ENCODE measurements around the gene ASIC2. TPM values are rescaled to one million over a fixed set of nuclear protein-coding genes. Genes with fewer than 3 reads are reported as not detected.

The ASIC2 gene
- total RNA-seq, 1 experiment from 2014 or later: not detected

GRCh38 chr17:33049781-33050414 is 243.2 kb downstream of the ASIC2 start:
- Histone ChIP-seq H3K4me1 (ENCODE audit: control insufficient read depth in 1 of 2, insufficient read depth in 2 of 2, low read length in 2 of 2) (no peaks in the 10 kb centered on the region), H3K27me3 (ENCODE audit: insufficient read depth, low read length) (peaks cover 23% of the 10 kb centered on the region; the same call in 1 of the 2 replicates), H3K36me3 (ENCODE audit: control insufficient read depth in 1 of 2, insufficient read depth in 2 of 2, low read length in 2 of 2) (no peaks in the 10 kb centered on the region), H3K9me2 (ENCODE audit: insufficient read depth) (no peaks in the 10 kb centered on the region), H4K20me1 (ENCODE audit: insufficient read depth) (no peaks in the 10 kb centered on the region), H2AFZ (ENCODE audit: low read depth, low read length, poor library complexity, severe bottlenecking) (no peak overlapping the region), H3K4me2 (ENCODE audit: low read length) (no peak overlapping the region), H3K4me3 (replicated peaks in 1 of 2; ENCODE audit: low read depth in 1 of 2, low read length in 2 of 2) (no peak overlapping the region), H3K79me2 (ENCODE audit: insufficient read depth, low read length) (no peaks in the 10 kb centered on the region), H3K9me3 (ENCODE audit: control insufficient read depth in 1 of 2, insufficient read depth in 1 of 2, low read depth in 1 of 2, low read length in 2 of 2) (no peaks in the 10 kb centered on the region), H3K9ac (ENCODE audit: low read length) (no peak overlapping the region), H3K27ac (ENCODE audit: low read depth, low read length) (no peak overlapping the region)
- ATAC-seq (peak; percentile 87), DNase-seq (ENCODE audit: low read depth, low spot score) (peak; percentile 31)
- TF ChIP-seq SP1 (IDR thresholded peaks at IDR 0.05; ENCODE audit: low read depth) (no peak), CTCF (IDR thresholded peaks at IDR 0.05 in 2 of 3, conservative IDR thresholded peaks at IDR 0.05 in 1 of 3; ENCODE audit: borderline replicate concordance in 1 of 3, insufficient read depth in 1 of 3, low read depth in 2 of 3, low read length in 2 of 3) (peak; percentile 21 to 96 (median 91); a peak in 4 of 6 replicates), RAD21 (IDR thresholded peaks at IDR 0.05; ENCODE audit: low read depth) (peak; percentile 30; the same call in 1 of the 2 replicates)
- ChIA-PET CTCF (interaction anchor here (1.1 kb wide), 1 partner anchor 267 kb away, joined by 3 read pairs; no protein-coding TSS in a partner anchor), POLR2A (no interaction called here), RAD21 (ENCODE audit: low non-redundant PET in 1 of 2, low total read pairs in 2 of 2, uncharacterized antibody in 2 of 2, unreplicated experiment in 2 of 2) (no interaction called here)
- intact Hi-C loops (cut with micrococcal nuclease): loop anchor here (10.0 kb wide), 1 partner anchor 705 kb away; no protein-coding TSS in a partner anchor
- no TSS peak for BruUV-seq (replicated peaks)

- intact Hi-C loops (cut with micrococcal nuclease): loop anchor here (10.0 kb wide), 1 partner anchor 708 kb away; no protein-coding TSS in a partner anchor
- H2AFZ ChIP-seq (ENCODE audit: low read depth, low read length, poor library complexity, severe bottlenecking): no peak overlapping the region
- CTCF ChIA-PET: interaction anchor here (0.6 kb wide), 1 partner anchor 14 kb away, joined by 5 read pairs; no protein-coding TSS in a partner anchor
- H3K9ac ChIP-seq (ENCODE audit: low read length): no peak overlapping the region
- H3K27me3 ChIP-seq (ENCODE audit: insufficient read depth, low read length): no peaks in the 10 kb centered on the region; the same call in 1 of the 2 replicates
- no peak overlapping the region for H3K4me2 ChIP-seq (ENCODE audit: low read length)
- no peaks in the 10 kb centered on the region for H3K79me2 ChIP-seq (ENCODE audit: insufficient read depth, low read length)
- H3K4me3 ChIP-seq (replicated peaks in 1 of 2; ENCODE audit: low read depth in 1 of 2, low read length in 2 of 2): no peak overlapping the region
- no peaks in the 10 kb centered on the region for H3K9me2 ChIP-seq (ENCODE audit: insufficient read depth)
- H3K4me1 ChIP-seq (ENCODE audit: control insufficient read depth in 1 of 2, insufficient read depth in 2 of 2, low read length in 2 of 2): no peaks in the 10 kb centered on the region
- no peak overlapping the region for H3K27ac ChIP-seq (ENCODE audit: low read depth, low read length)
- H3K36me3 ChIP-seq (ENCODE audit: control insufficient read depth in 1 of 2, insufficient read depth in 2 of 2, low read length in 2 of 2): no peaks in the 10 kb centered on the region
- POLR2A ChIA-PET: no interaction called here
- BruUV-seq (replicated peaks): no TSS peak
- RAD21 ChIA-PET (ENCODE audit: low non-redundant PET in 1 of 2, low total read pairs in 2 of 2, uncharacterized antibody in 2 of 2, unreplicated experiment in 2 of 2): no interaction called here
- DNase-seq (ENCODE audit: low read depth, low spot score) (no peak), ATAC-seq (no peak)
- no peaks in the 10 kb centered on the region for H4K20me1 ChIP-seq (ENCODE audit: insufficient read depth)
- no peaks in the 10 kb centered on the region for H3K9me3 ChIP-seq (ENCODE audit: control insufficient read depth in 1 of 2, insufficient read depth in 1 of 2, low read depth in 1 of 2, low read length in 2 of 2)
- TF ChIP-seq ZFX (IDR thresholded peaks at IDR 0.05) (no peak), EZH2phosphoT487 (IDR thresholded peaks at IDR 0.05; ENCODE audit: borderline replicate concordance) (no peak), EZH2 (IDR thresholded peaks at IDR 0.05) (no peak), ATF3 (IDR thresholded peaks at IDR 0.05) (no peak), TCF7L2 (IDR thresholded peaks at IDR 0.05; ENCODE audit: borderline replicate concordance, extremely low read depth, insufficient read depth, insufficient read length) (no peak), SP1 (IDR thresholded peaks at IDR 0.05; ENCODE audit: low read depth) (no peak), FOSL1 (IDR thresholded peaks at IDR 0.05; ENCODE audit: low read depth) (no peak), SIN3A (IDR thresholded peaks at IDR 0.05; ENCODE audit: low read depth) (no peak), RAD21 (IDR thresholded peaks at IDR 0.05; ENCODE audit: low read depth) (no peak), POLR2A (IDR thresholded peaks at IDR 0.05; ENCODE audit: borderline replicate concordance, extremely low read depth, insufficient read depth, insufficient read length) (no peak)
- TF ChIP-seq, protein P1, sequence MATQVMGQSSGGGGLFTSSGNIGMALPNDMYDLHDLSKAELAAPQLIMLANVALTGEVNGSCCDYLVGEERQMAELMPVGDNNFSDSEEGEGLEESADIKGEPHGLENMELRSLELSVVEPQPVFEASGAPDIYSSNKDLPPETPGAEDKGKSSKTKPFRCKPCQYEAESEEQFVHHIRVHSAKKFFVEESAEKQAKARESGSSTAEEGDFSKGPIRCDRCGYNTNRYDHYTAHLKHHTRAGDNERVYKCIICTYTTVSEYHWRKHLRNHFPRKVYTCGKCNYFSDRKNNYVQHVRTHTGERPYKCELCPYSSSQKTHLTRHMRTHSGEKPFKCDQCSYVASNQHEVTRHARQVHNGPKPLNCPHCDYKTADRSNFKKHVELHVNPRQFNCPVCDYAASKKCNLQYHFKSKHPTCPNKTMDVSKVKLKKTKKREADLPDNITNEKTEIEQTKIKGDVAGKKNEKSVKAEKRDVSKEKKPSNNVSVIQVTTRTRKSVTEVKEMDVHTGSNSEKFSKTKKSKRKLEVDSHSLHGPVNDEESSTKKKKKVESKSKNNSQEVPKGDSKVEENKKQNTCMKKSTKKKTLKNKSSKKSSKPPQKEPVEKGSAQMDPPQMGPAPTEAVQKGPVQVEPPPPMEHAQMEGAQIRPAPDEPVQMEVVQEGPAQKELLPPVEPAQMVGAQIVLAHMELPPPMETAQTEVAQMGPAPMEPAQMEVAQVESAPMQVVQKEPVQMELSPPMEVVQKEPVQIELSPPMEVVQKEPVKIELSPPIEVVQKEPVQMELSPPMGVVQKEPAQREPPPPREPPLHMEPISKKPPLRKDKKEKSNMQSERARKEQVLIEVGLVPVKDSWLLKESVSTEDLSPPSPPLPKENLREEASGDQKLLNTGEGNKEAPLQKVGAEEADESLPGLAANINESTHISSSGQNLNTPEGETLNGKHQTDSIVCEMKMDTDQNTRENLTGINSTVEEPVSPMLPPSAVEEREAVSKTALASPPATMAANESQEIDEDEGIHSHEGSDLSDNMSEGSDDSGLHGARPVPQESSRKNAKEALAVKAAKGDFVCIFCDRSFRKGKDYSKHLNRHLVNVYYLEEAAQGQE (IDR thresholded peaks at IDR 0.05; ENCODE audit: low read depth): no peak
Measured at GRCh38 chr17:33046361-33047255, 246.5 kb downstream of the ASIC2 start.
